ENCODE measurements around the gene VEPH1.

GRCh38 chr3:157285141-157285540 lies 218.1 kb downstream of the VEPH1 start:
- TF ChIP-seq, protein P1, sequence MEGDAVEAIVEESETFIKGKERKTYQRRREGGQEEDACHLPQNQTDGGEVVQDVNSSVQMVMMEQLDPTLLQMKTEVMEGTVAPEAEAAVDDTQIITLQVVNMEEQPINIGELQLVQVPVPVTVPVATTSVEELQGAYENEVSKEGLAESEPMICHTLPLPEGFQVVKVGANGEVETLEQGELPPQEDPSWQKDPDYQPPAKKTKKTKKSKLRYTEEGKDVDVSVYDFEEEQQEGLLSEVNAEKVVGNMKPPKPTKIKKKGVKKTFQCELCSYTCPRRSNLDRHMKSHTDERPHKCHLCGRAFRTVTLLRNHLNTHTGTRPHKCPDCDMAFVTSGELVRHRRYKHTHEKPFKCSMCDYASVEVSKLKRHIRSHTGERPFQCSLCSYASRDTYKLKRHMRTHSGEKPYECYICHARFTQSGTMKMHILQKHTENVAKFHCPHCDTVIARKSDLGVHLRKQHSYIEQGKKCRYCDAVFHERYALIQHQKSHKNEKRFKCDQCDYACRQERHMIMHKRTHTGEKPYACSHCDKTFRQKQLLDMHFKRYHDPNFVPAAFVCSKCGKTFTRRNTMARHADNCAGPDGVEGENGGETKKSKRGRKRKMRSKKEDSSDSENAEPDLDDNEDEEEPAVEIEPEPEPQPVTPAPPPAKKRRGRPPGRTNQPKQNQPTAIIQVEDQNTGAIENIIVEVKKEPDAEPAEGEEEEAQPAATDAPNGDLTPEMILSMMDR (IDR thresholded peaks at IDR 0.05), result no peak
- TF ChIP-seq SIN3A (IDR thresholded peaks at IDR 0.05; ENCODE audit: borderline replicate concordance, insufficient read depth, low read depth, low read length) (no peak), POLR2AphosphoS5 (IDR thresholded peaks at IDR 0.05; ENCODE audit: low read depth, low read length) (no peak), TCF7L2 (IDR thresholded peaks at IDR 0.05; ENCODE audit: low read depth, low read length) (no peak)
- TF ChIP-seq, protein P2, sequence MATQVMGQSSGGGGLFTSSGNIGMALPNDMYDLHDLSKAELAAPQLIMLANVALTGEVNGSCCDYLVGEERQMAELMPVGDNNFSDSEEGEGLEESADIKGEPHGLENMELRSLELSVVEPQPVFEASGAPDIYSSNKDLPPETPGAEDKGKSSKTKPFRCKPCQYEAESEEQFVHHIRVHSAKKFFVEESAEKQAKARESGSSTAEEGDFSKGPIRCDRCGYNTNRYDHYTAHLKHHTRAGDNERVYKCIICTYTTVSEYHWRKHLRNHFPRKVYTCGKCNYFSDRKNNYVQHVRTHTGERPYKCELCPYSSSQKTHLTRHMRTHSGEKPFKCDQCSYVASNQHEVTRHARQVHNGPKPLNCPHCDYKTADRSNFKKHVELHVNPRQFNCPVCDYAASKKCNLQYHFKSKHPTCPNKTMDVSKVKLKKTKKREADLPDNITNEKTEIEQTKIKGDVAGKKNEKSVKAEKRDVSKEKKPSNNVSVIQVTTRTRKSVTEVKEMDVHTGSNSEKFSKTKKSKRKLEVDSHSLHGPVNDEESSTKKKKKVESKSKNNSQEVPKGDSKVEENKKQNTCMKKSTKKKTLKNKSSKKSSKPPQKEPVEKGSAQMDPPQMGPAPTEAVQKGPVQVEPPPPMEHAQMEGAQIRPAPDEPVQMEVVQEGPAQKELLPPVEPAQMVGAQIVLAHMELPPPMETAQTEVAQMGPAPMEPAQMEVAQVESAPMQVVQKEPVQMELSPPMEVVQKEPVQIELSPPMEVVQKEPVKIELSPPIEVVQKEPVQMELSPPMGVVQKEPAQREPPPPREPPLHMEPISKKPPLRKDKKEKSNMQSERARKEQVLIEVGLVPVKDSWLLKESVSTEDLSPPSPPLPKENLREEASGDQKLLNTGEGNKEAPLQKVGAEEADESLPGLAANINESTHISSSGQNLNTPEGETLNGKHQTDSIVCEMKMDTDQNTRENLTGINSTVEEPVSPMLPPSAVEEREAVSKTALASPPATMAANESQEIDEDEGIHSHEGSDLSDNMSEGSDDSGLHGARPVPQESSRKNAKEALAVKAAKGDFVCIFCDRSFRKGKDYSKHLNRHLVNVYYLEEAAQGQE (IDR thresholded peaks at IDR 0.05; ENCODE audit: insufficient read depth in 1 of 2, low read depth in 2 of 2, low read length in 1 of 2), result no peak
